Measurements from ENCODE around the gene NECAP2. TPM values are rescaled to one million over a fixed set of nuclear protein-coding genes. Genes with fewer than 3 reads are reported as not detected.

Gene NECAP2
- total RNA-seq, 4 donors from 2014 or later, result 32.1 to 53.1 (median 38.6) TPM

- no peaks in the 10 kb centered on the region for H3K9me3 ChIP-seq
Measured at GRCh38 chr1:16418823-16419425, 21.6 kb upstream of the NECAP2 start.

GRCh38 chr1:16420424-16421118, 20.0 kb upstream of the NECAP2 start:
- peak in 2 of 3 donors; percentile 77 to 78 for DNase-seq

More at GRCh38 chr1:16418823-16419425, 21.6 kb upstream of the NECAP2 start:
- TF ChIP-seq CTCF (IDR thresholded peaks at IDR 0.05), result no peak
- no peak for TF ChIP-seq POLR2A (IDR thresholded peaks at IDR 0.05)
- Histone ChIP-seq H3K36me3 (no peaks in the 10 kb centered on the region), H3K4me1 (peaks cover 0 to 5% (median 2%) of the 10 kb centered on the region in 4 donors), H3K4me3 (no peak overlapping the region), H3K27me3 (no peaks in the 10 kb centered on the region), H3K27ac (no peak overlapping the region)
- DNase-seq, result no peak

GRCh38 chr1:16421201-16421600, 19.3 kb upstream of the NECAP2 start:
- Histone ChIP-seq H3K4me1 (peaks cover 0 to 5% (median 2%) of the 10 kb centered on the region in 4 donors), H3K9me3 (no peaks in the 10 kb centered on the region), H3K36me3 (no peaks in the 10 kb centered on the region), H3K27ac (peak overlapping the region in 3 of 4 donors; percentile 25 to 76 (median 41)), H3K4me3 (peak overlapping the region in 1 of 4 donors; percentile 4), H3K27me3 (no peaks in the 10 kb centered on the region)
- no peak for DNase-seq
- TF ChIP-seq POLR2A (IDR thresholded peaks at IDR 0.05) (no peak), CTCF (IDR thresholded peaks at IDR 0.05) (no peak)

More at GRCh38 chr1:16420424-16421118, 20.0 kb upstream of the NECAP2 start:
- TF ChIP-seq POLR2A (IDR thresholded peaks at IDR 0.05) (no peak), CTCF (IDR thresholded peaks at IDR 0.05) (no peak)
- H3K9me3 ChIP-seq, result no peaks in the 10 kb centered on the region
- H3K4me3 ChIP-seq, result peak overlapping the region in 1 of 4 donors; percentile 4
- H3K4me1 ChIP-seq, result peaks cover 0 to 5% (median 2%) of the 10 kb centered on the region in 4 donors
- H3K27me3 ChIP-seq, result no peaks in the 10 kb centered on the region
- H3K36me3 ChIP-seq, result no peaks in the 10 kb centered on the region
- H3K27ac ChIP-seq, result peak overlapping the region in 3 of 4 donors; percentile 25 to 76 (median 41)

- no peaks in the 10 kb centered on the region for H3K36me3 ChIP-seq
- H3K4me1 ChIP-seq, result peaks cover 0 to 5% (median 2%) of the 10 kb centered on the region in 4 donors
- H3K4me3 ChIP-seq, result no peak overlapping the region
- TF ChIP-seq CTCF (IDR thresholded peaks at IDR 0.05) (no peak), POLR2A (IDR thresholded peaks at IDR 0.05) (no peak)
- no peaks in the 10 kb centered on the region for H3K9me3 ChIP-seq
- H3K27me3 ChIP-seq, result no peaks in the 10 kb centered on the region
- peak overlapping the region in 1 of 4 donors; percentile 17 for H3K27ac ChIP-seq
- DNase-seq, result no peak
Measured at GRCh38 chr1:16422041-16422440, 18.5 kb upstream of the NECAP2 start.

- no peak for TF ChIP-seq POLR2A (IDR thresholded peaks at IDR 0.05)
- no peak for TF ChIP-seq CTCF (IDR thresholded peaks at IDR 0.05)
Measured at GRCh38 chr1:16425125-16426025, 15.1 kb upstream of the NECAP2 start.

More at GRCh38 chr1:16425125-16426025, 15.1 kb upstream of the NECAP2 start:
- no peak overlapping the region for H3K27ac ChIP-seq
- no peaks in the 10 kb centered on the region for H3K36me3 ChIP-seq
- H3K9me3 ChIP-seq, result no peaks in the 10 kb centered on the region
- no peak overlapping the region for H3K4me3 ChIP-seq
- peaks cover 0 to 5% (median 2%) of the 10 kb centered on the region in 4 donors for H3K4me1 ChIP-seq
- H3K27me3 ChIP-seq, result no peaks in the 10 kb centered on the region
- no peak for DNase-seq
